HEK293 (cell line): ENCODE results near the gene CDH3.

Source experiments
- CTCF ChIA-PET: fragments of 350-600 bp; formaldehyde crosslinking; extraction: SDS; loops from one replicate; lab custom pipeline; 2021; ENCODE audit warnings: antibody characterized with exemption; lab: Yijun Ruan, JAX
- POLR2A ChIA-PET: fragments of 300-600 bp; formaldehyde crosslinking; extraction: SDS; loops from one replicate; lab custom pipeline; 2020; ENCODE audit warnings: antibody characterized with exemption, inconsistent platforms; lab: Yijun Ruan, JAX
- H3K27ac ChIP-seq: fragments of 200-500 bp; sonication (Bioruptor generic); 2 replicates; pipeline ENCODE4 v1.5.1; 2014; ENCODE audit warnings: low read depth, low read length, control low read depth, inconsistent platforms; ENCODE audit errors: extremely low read depth
- H3K36me3 ChIP-seq, 2 experiments: fragments of 200-500 bp in 1 of 2; sonication (Bioruptor generic) in 1 of 2; 1 replicate in 1 of 2; 2 replicates in 1 of 2; pipeline ENCODE4 v1.5.1; 2014 to 2017; ENCODE audit warnings: inconsistent platforms in 2 of 2, low read length in 2 of 2; ENCODE audit not compliant: control insufficient read depth in 2 of 2, insufficient read depth in 1 of 2
- H3K4me1 ChIP-seq: fragments of 200-500 bp; sonication (Bioruptor generic); 2 replicates; pipeline ENCODE4 v1.5.1; 2014; ENCODE audit warnings: mild to moderate bottlenecking, low read length, inconsistent platforms; ENCODE audit not compliant: control insufficient read depth, insufficient read depth
- H3K4me3 ChIP-seq: 2 replicates; pipeline ENCODE4 v1.5.1; 2011; ENCODE audit warnings: low read depth, mild to moderate bottlenecking, control low read depth, low read length, moderate library complexity
- H3K9me3 ChIP-seq: fragments of 200-500 bp; sonication (Bioruptor generic); 2 replicates; pipeline ENCODE4 v1.5.1; 2014; ENCODE audit warnings: low read depth, low read length, inconsistent platforms; ENCODE audit not compliant: control insufficient read depth, insufficient read depth
- GLIS1 ChIP-seq: fragments of 450-650 bp; formaldehyde crosslinking; IDR thresholded peaks from 2 replicates; pipeline ENCODE4 v1.5.1; 2016; ENCODE audit warnings: missing biosample characterization, missing genetic modification characterization
- KLF9 ChIP-seq: fragments of 450-650 bp; formaldehyde crosslinking; IDR thresholded peaks from 2 replicates; pipeline ENCODE4 v1.5.1; 2016; ENCODE audit warnings: missing biosample characterization, missing genetic modification characterization, low read depth
- MYNN ChIP-seq: fragments of 450-650 bp; formaldehyde crosslinking; IDR thresholded peaks from 2 replicates; pipeline ENCODE4 v1.5.1; 2016; ENCODE audit warnings: missing biosample characterization, missing genetic modification characterization, borderline replicate concordance
- PRDM10 ChIP-seq: fragments of 450-650 bp; formaldehyde crosslinking; IDR thresholded peaks from 2 replicates; pipeline ENCODE4 v1.5.1; 2016; ENCODE audit warnings: missing biosample characterization, missing genetic modification characterization
- TSHZ1 ChIP-seq: fragments of 450-650 bp; formaldehyde crosslinking; IDR thresholded peaks from 2 replicates; pipeline ENCODE4 v1.5.1; 2016; ENCODE audit warnings: missing biosample characterization, missing genetic modification characterization, borderline replicate concordance
- ZBTB17 ChIP-seq: fragments of 450-650 bp; formaldehyde crosslinking; IDR thresholded peaks from 2 replicates; pipeline ENCODE4 v1.5.1; 2016; ENCODE audit warnings: missing biosample characterization, missing genetic modification characterization
- ZBTB26 ChIP-seq: fragments of 450-650 bp; formaldehyde crosslinking; optimal IDR thresholded peaks from 2 replicates; pipeline ENCODE3; 2016; ENCODE audit warnings: missing biosample characterization, mild to moderate bottlenecking, missing genetic modification characterization
- ZBTB48 ChIP-seq: fragments of 450-650 bp; formaldehyde crosslinking; IDR thresholded peaks from 2 replicates; pipeline ENCODE4 v1.5.1; 2016; ENCODE audit warnings: missing biosample characterization, missing genetic modification characterization
- ZNF214 ChIP-seq: fragments of 450-650 bp; formaldehyde crosslinking; IDR thresholded peaks from 2 replicates; pipeline ENCODE4 v1.5.1; 2017; ENCODE audit warnings: missing biosample characterization, mild to moderate bottlenecking, missing genetic modification characterization, borderline replicate concordance
- ZNF335 ChIP-seq: fragments of 450-650 bp; formaldehyde crosslinking; conservative IDR thresholded peaks from 2 replicates; pipeline ENCODE4 v1.5.1; 2016; ENCODE audit warnings: missing biosample characterization, missing genetic modification characterization
- ZNF394 ChIP-seq: fragments of 450-650 bp; formaldehyde crosslinking; IDR thresholded peaks from 2 replicates; pipeline ENCODE4 v1.5.1; 2016; ENCODE audit warnings: missing biosample characterization, missing genetic modification characterization, mild to moderate bottlenecking, moderate library complexity, borderline replicate concordance
- ZNF404 ChIP-seq: fragments of 450-650 bp; formaldehyde crosslinking; IDR thresholded peaks from 2 replicates; pipeline ENCODE4 v1.5.1; 2017; ENCODE audit warnings: missing biosample characterization, missing genetic modification characterization
- ZNF416 ChIP-seq: fragments of 450-650 bp; formaldehyde crosslinking; IDR thresholded peaks from 2 replicates; pipeline ENCODE4 v1.5.1; 2016; ENCODE audit warnings: missing biosample characterization, missing genetic modification characterization
- ZNF510 ChIP-seq: fragments of 450-650 bp; formaldehyde crosslinking; IDR thresholded peaks from 2 replicates; pipeline ENCODE4 v1.5.1; 2018; ENCODE audit warnings: mild to moderate bottlenecking, missing genetic modification characterization, missing biosample characterization; ENCODE audit not compliant: insufficient replicate concordance
- ZNF549 ChIP-seq: fragments of 450-650 bp; IDR thresholded peaks from 2 replicates; pipeline ENCODE4 v1.5.1; 2018; ENCODE audit warnings: missing biosample characterization, missing genetic modification characterization, mild to moderate bottlenecking, inconsistent platforms, moderate library complexity
- ZNF561 ChIP-seq: fragments of 450-650 bp; IDR thresholded peaks from 2 replicates; pipeline ENCODE4 v1.5.1; 2018; ENCODE audit warnings: missing biosample characterization, missing genetic modification characterization, borderline replicate concordance
- ZNF580 ChIP-seq: fragments of 450-650 bp; formaldehyde crosslinking; IDR thresholded peaks from 2 replicates; pipeline ENCODE4 v1.5.1; 2016; ENCODE audit warnings: missing biosample characterization, missing genetic modification characterization
- ZNF629 ChIP-seq: fragments of 450-650 bp; formaldehyde crosslinking; IDR thresholded peaks from 2 replicates; pipeline ENCODE4 v1.5.1; 2017; ENCODE audit warnings: missing biosample characterization, missing genetic modification characterization
- ZNF704 ChIP-seq: fragments of 450-650 bp; formaldehyde crosslinking; IDR thresholded peaks from 2 replicates; pipeline ENCODE4 v1.5.1; 2016; ENCODE audit warnings: missing biosample characterization, missing genetic modification characterization
- ZNF777 ChIP-seq: fragments of 450-650 bp; formaldehyde crosslinking; IDR thresholded peaks from 2 replicates; pipeline ENCODE4 v1.5.1; 2017; ENCODE audit warnings: missing biosample characterization, missing genetic modification characterization, borderline replicate concordance
- ZNF785 ChIP-seq: fragments of 450-650 bp; formaldehyde crosslinking; IDR thresholded peaks from 2 replicates; pipeline ENCODE4 v1.5.1; 2016; ENCODE audit warnings: missing biosample characterization, missing genetic modification characterization
- ZSCAN18 ChIP-seq: fragments of 450-650 bp; formaldehyde crosslinking; IDR thresholded peaks from 2 replicates; pipeline ENCODE4 v1.5.1; 2016; ENCODE audit warnings: missing biosample characterization, missing genetic modification characterization

The CDH3 gene

GRCh38 chr16:68645494-68646388 is 631 bp downstream of the CDH3 start:
- POLR2A ChIA-PET: interaction anchor here (1.0 kb wide), 1 partner anchor 12 kb away, joined by 3 read pairs; no protein-coding TSS in a partner anchor
- peak; percentile 41 for TF ChIP-seq ZBTB26 (tag by site-specific recombination)
- TF ChIP-seq ZNF510 (tag by site-specific recombination): no peak
- TF ChIP-seq ZNF549 (tag by site-specific recombination): no peak
- TF ChIP-seq ZNF629 (tag by site-specific recombination): no peak
- TF ChIP-seq ZNF335: peak; percentile 75
- TF ChIP-seq ZNF214 (tag by site-specific recombination): no peak
- TF ChIP-seq GLIS1 (tag by site-specific recombination): no peak
- no peak for TF ChIP-seq ZNF416
- TF ChIP-seq MYNN (tag by site-specific recombination): no peak
- peak; percentile 79 for TF ChIP-seq ZBTB17 (tag by site-specific recombination)
- peak; percentile 86 for TF ChIP-seq ZNF580 (tag by site-specific recombination)
- TF ChIP-seq ZNF561 (tag by site-specific recombination): peak; percentile 27; the same call in 1 of the 2 replicates
- TF ChIP-seq ZBTB48 (tag by site-specific recombination): peak; percentile 27; the same call in 1 of the 2 replicates
- no peak for TF ChIP-seq ZNF404 (tag by site-specific recombination)
- no peak for TF ChIP-seq ZNF785
- peak; percentile 100 for TF ChIP-seq PRDM10 (tag by site-specific recombination)
- no peak for TF ChIP-seq TSHZ1 (tag by site-specific recombination)
- TF ChIP-seq ZNF777 (tag by site-specific recombination): peak; percentile 49; the same call in 1 of the 2 replicates
- TF ChIP-seq ZSCAN18 (tag by site-specific recombination): no peak
- no peak for TF ChIP-seq ZNF704 (tag by site-specific recombination)
- TF ChIP-seq ZNF394 (tag by site-specific recombination): 0 out of 2 replicates have a peak, but pooled peaks have one; percentile 22
- 0 out of 2 replicates have a peak, but pooled peaks have one; percentile 15 for TF ChIP-seq KLF9 (tag by site-specific recombination)
- Histone ChIP-seq H3K9me3 (no peaks in the 10 kb centered on the region), H3K4me1 (peaks cover 4% of the 10 kb centered on the region; the same call in 1 of the 2 replicates), H3K4me3 (peak overlapping the region; percentile 33), H3K36me3 (no peaks in the 10 kb centered on the region), H3K27ac (peak overlapping the region; percentile 24; the same call in 1 of the 2 replicates)
- CTCF ChIA-PET: no interaction called here
